IMR-90 (cell line): ENCODE data around the gene OTC. TPM values are rescaled to one million over a fixed set of nuclear protein-coding genes. Genes with fewer than 3 reads are reported as not detected.
A peak's percentile ranks its signal among the peaks of the same experiment; 100 is the strongest.

Source experiments
- ATAC-seq: fragments of 200-7000 bp; cut with Tn5 transposase; 2 replicates; pipeline ENCODE4 v1.9.1; 2020; ENCODE audit warnings: low read depth, mild to moderate bottlenecking, moderate library complexity
- BruUV-seq: library from RNA; stranded (reverse); fragments of 400-500 nt; replicated peaks from 2 replicates; lab custom pipeline; 2021; lab: Mats Ljungman, UMichigan
- CTCF ChIA-PET: fragments of 300-600 bp; formaldehyde crosslinking; extraction: SDS; loops from one replicate; lab custom pipeline; 2021; ENCODE audit warnings: antibody characterized with exemption; lab: Yijun Ruan, JAX
- POLR2A ChIA-PET: fragments of 300-600 bp; sonication (Branson Sonifier 250); formaldehyde crosslinking; loops from one replicate; lab custom pipeline; 2022; ENCODE audit warnings: antibody characterized with exemption; ENCODE audit not compliant: unreplicated experiment; lab: Charles Lee
- DNase-seq: peaks from one replicate; pipeline ENCODE4 v3.0.0; 2013
- H2AFZ ChIP-seq: replicated peaks from 2 replicates; pipeline ENCODE3; 2013; ENCODE audit warnings: low read length, mild to moderate bottlenecking; ENCODE audit not compliant: poor library complexity
- H2AK5ac ChIP-seq: 2 replicates; pipeline ENCODE4 v1.6.1; 2013; ENCODE audit warnings: low read depth, low read length, inconsistent platforms
- H2AK9ac ChIP-seq: replicated peaks from 2 replicates; pipeline ENCODE3; 2013; ENCODE audit warnings: mild to moderate bottlenecking, low read depth, low read length, moderate library complexity; ENCODE audit not compliant: poor library complexity
- H2BK120ac ChIP-seq: 2 replicates; pipeline ENCODE4 v1.6.1; 2013; ENCODE audit warnings: low read depth, low read length, inconsistent platforms
- H2BK15ac ChIP-seq: 3 replicates; pipeline ENCODE4 v1.6.1; 2013; ENCODE audit warnings: low read depth, low read length, inconsistent platforms
- H2BK20ac ChIP-seq: 2 replicates; pipeline ENCODE4 v1.6.1; 2013; ENCODE audit warnings: low read depth, mild to moderate bottlenecking, inconsistent platforms, low read length, moderate library complexity
- H2BK5ac ChIP-seq: 2 replicates; pipeline ENCODE4 v1.6.1; 2013; ENCODE audit warnings: mild to moderate bottlenecking, low read depth, low read length, inconsistent platforms; ENCODE audit not compliant: poor library complexity, severe bottlenecking
- H3K14ac ChIP-seq: replicated peaks from 2 replicates; pipeline ENCODE4 v1.6.1; 2013; ENCODE audit warnings: low read depth, low read length, inconsistent platforms
- H3K18ac ChIP-seq: 2 replicates; pipeline ENCODE4 v1.6.1; 2013; ENCODE audit warnings: low read depth, low read length, control low read depth
- H3K23ac ChIP-seq: 2 replicates; pipeline ENCODE4 v1.6.1; 2013; ENCODE audit warnings: low read depth, low read length, inconsistent platforms
- H3K27ac ChIP-seq: 2 replicates; pipeline ENCODE4 v1.5.1; 2013; ENCODE audit warnings: mild to moderate bottlenecking, control low read depth, low read length; ENCODE audit not compliant: insufficient read depth
- H3K27me3 ChIP-seq: 2 replicates; pipeline ENCODE4 v1.6.1; 2013; ENCODE audit warnings: low read length; ENCODE audit not compliant: control insufficient read depth, insufficient read depth
- H3K36me3 ChIP-seq: 2 replicates; pipeline ENCODE4 v1.6.1; 2013; ENCODE audit warnings: low read length, mixed read lengths; ENCODE audit not compliant: control insufficient read depth, insufficient read depth
- H3K4ac ChIP-seq: 2 replicates; pipeline ENCODE4 v1.6.1; 2013; ENCODE audit warnings: low read depth, low read length, inconsistent platforms
- H3K4me1 ChIP-seq: 2 replicates; pipeline ENCODE4 v1.6.1; 2013; ENCODE audit warnings: low read length, mixed read lengths; ENCODE audit not compliant: control insufficient read depth, insufficient read depth
- H3K4me2 ChIP-seq: 2 replicates; pipeline ENCODE4 v1.6.1; 2013; ENCODE audit warnings: low read depth, mild to moderate bottlenecking, control low read depth, low read length, moderate library complexity
- H3K4me3 ChIP-seq: 2 replicates; pipeline ENCODE4 v1.5.1; 2013; ENCODE audit warnings: low read depth, mild to moderate bottlenecking, control low read depth, low read length, moderate library complexity; ENCODE audit not compliant: insufficient read depth
- H3K56ac ChIP-seq: 2 replicates; pipeline ENCODE4 v1.6.1; 2013; ENCODE audit warnings: low read length, inconsistent platforms; ENCODE audit not compliant: insufficient read depth; ENCODE audit errors: extremely low read depth
- H3K79me1 ChIP-seq, 2 experiments: 2 replicates each; pipeline ENCODE4 v1.6.1; 2013; ENCODE audit warnings: low read length in 2 of 2, inconsistent platforms in 1 of 2, low read depth in 1 of 2
- H3K9ac ChIP-seq: 2 replicates; pipeline ENCODE4 v1.6.1; 2013; ENCODE audit warnings: low read depth, low read length, control low read depth
- H3K9me1 ChIP-seq: 2 replicates; pipeline ENCODE4 v1.6.1; 2013; ENCODE audit warnings: low read length, inconsistent platforms; ENCODE audit not compliant: insufficient read depth
- H3K9me3 ChIP-seq: 2 replicates; pipeline ENCODE4 v1.6.1; 2013; ENCODE audit warnings: low read length; ENCODE audit not compliant: control insufficient read depth, insufficient read depth
- H4K20me1 ChIP-seq: 2 replicates; pipeline ENCODE4 v1.6.1; 2013; ENCODE audit warnings: low read length, inconsistent platforms; ENCODE audit not compliant: insufficient read depth
- H4K5ac ChIP-seq: 2 replicates; pipeline ENCODE4 v1.6.1; 2013; ENCODE audit warnings: mild to moderate bottlenecking, low read depth, low read length, control low read depth
- H4K8ac ChIP-seq, 2 experiments: 2 replicates each; pipeline ENCODE4 v1.6.1; 2013; ENCODE audit warnings: low read depth in 2 of 2, low read length in 2 of 2, control low read depth in 1 of 2, inconsistent platforms in 1 of 2
- H4K91ac ChIP-seq: 2 replicates; pipeline ENCODE4 v1.6.1; 2013; ENCODE audit warnings: low read depth, low read length, inconsistent platforms; ENCODE audit not compliant: insufficient read depth
- MAFK ChIP-seq: IDR thresholded peaks from 2 replicates; pipeline ENCODE4 v1.6.1; 2012; ENCODE audit warnings: low read depth, low read length, improper control_type of control experiment
- MAZ ChIP-seq: IDR thresholded peaks from 2 replicates; pipeline ENCODE4 v1.6.1; 2012; ENCODE audit warnings: low read depth, mild to moderate bottlenecking, low read length, improper control_type of control experiment, moderate library complexity, borderline replicate concordance
- MXI1 ChIP-seq: IDR thresholded peaks from 2 replicates; pipeline ENCODE4 v1.6.1; 2012; ENCODE audit warnings: low read depth, mild to moderate bottlenecking, low read length, moderate library complexity, borderline replicate concordance
- POLR2A ChIP-seq: IDR thresholded peaks from 2 replicates; pipeline ENCODE4 v1.6.1; 2012; ENCODE audit warnings: mild to moderate bottlenecking, low read depth, low read length
- WGBS, 2 experiments: methylation state at CpG; one replicate each; pipeline versions ENCODE4 v1.1.5 to v1.1.7; 2013; ENCODE audit warnings: missing lambda C conversion rate in 2 of 2; ENCODE audit not compliant: insufficient read length in 1 of 2; ENCODE audit errors: extremely low coverage in 2 of 2; 5-methylcytosine and 5-hydroxymethylcytosine counted together
- dilution Hi-C: fragments of 300-500 bp; cut with HindIII; formaldehyde crosslinking; loops from one replicate; pipeline ENCODE4 v1.14.3; 2018; ENCODE audit warnings: low sequenced_read_pairs; ENCODE audit not compliant: unreplicated experiment
- in situ Hi-C: fragments of 300-500 bp; cut with MboI; formaldehyde crosslinking; loops from 3 replicates; pipeline ENCODE4 v1.14.3; 2019; ENCODE audit warnings: low sequenced_read_pairs, inconsistent platforms, mixed read lengths
- intact Hi-C: fragments of 100-400 bp; cut with micrococcal nuclease; formaldehyde crosslinking; loops from 2 replicates; pipeline ENCODE4 v1.10.0; 2022
- polyA plus RNA-seq, 3 experiments: library from polyadenylated mRNA; depleted of rRNA; stranded (reverse); fragments of >200 nt; gene quantifications; 2 replicates each; pipeline ENCODE4 v1.2.3, GENCODE V29; 2012; ENCODE audit warnings: low replicate concordance in 1 of 3
- total RNA-seq: library from RNA; depleted of rRNA; stranded (reverse); fragments of >200 nt; gene quantifications from 2 replicates; pipeline ENCODE4 v1.2.3, GENCODE V29; 2012

Gene OTC
- total and polyA plus RNA-seq, 2 of the 4 experiments (the other 2 are of a cell fraction): not detected

GRCh38 chrX:38371641-38372040 is 19.2 kb downstream of the OTC start:
- in situ Hi-C loops (no loop called here), dilution Hi-C loops (no loop called here), intact Hi-C loops (no loop called here)
- no peak overlapping the region for H4K5ac ChIP-seq
- H4K20me1 ChIP-seq: no peaks in the 10 kb centered on the region
- H3K4me1 ChIP-seq: no peaks in the 10 kb centered on the region
- no peak overlapping the region for H3K4me2 ChIP-seq
- H3K79me1 ChIP-seq: no peaks in the 10 kb centered on the region
- peaks cover 3% of the 10 kb centered on the region for H3K27me3 ChIP-seq
- no peaks in the 10 kb centered on the region for H3K9me1 ChIP-seq
- DNase-seq: no peak
- H4K91ac ChIP-seq: no peak overlapping the region
- POLR2A ChIA-PET: no interaction called here
- no TSS peak for BruUV-seq
- H3K23ac ChIP-seq: no peak overlapping the region
- no peak overlapping the region for H3K56ac ChIP-seq
- CTCF ChIA-PET: no interaction called here
- H2BK20ac ChIP-seq: no peak overlapping the region
- no peak overlapping the region for H2BK15ac ChIP-seq
- no peak overlapping the region for H2AFZ ChIP-seq
- no peak overlapping the region for H3K9ac ChIP-seq
- H2AK9ac ChIP-seq: no peak overlapping the region
- no peaks in the 10 kb centered on the region for H3K36me3 ChIP-seq
- no peak overlapping the region for H4K8ac ChIP-seq
- no peak overlapping the region for H3K27ac ChIP-seq
- no peaks in the 10 kb centered on the region for H3K9me3 ChIP-seq
- H3K18ac ChIP-seq: no peak overlapping the region
- TF ChIP-seq MXI1 (no peak), MAZ (no peak), POLR2A (no peak), MAFK (0 out of 2 replicates have a peak, but pooled peaks have one; percentile 2)
- no peak overlapping the region for H2BK5ac ChIP-seq
- no peak overlapping the region for H3K4me3 ChIP-seq
- H2BK120ac ChIP-seq: no peak overlapping the region
- ATAC-seq: no peak
- H3K4ac ChIP-seq: no peak overlapping the region
- H3K14ac ChIP-seq: no peak overlapping the region
- WGBS, 2 experiments: no CpG with 5 or more reads among the region's 2 CpGs
- no peak overlapping the region for H2AK5ac ChIP-seq
